ENCODE measurements around the gene NHERF2.

Gene NHERF2

DNA sequence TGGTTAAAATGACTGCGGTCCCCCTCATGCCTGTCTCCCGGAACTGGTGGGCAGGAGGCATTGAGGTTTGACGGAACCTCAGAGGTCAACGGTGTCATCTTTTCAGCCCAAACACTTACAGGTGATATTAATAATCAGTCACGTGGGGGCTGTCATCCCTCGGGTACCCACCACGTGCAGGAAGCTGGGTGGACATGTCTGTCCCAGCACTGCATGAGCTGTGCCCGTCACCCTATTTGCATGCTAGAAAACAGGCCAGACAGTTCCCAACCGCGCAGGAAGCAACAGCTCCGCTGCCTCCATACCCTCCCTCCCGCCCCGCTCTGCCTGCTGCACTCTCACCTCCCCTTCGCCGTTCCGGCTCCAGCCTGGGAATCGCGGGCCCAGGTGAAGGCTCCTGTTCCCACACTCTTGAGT is 35.6 kb upstream of the NHERF2 start:
- no peak for DNase-seq

DNA sequence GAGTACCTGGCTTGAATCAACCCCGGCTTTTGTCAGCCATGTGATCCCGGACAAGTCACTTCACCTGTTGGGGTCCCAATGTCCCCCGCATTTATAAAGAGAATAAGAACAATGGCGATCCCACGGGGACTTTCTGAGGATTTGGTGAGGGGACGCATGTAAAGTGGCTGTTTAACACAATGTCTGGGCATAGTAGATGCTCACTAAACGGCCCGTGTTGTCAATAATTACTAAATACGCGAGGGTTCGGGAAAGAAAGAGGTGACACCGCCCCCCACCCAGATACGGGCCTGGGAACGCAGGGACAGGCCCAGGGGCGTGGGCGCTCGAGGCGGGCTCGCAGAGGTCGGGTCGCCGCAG is 35.1 kb upstream of the NHERF2 start:
- DNase-seq, result no peak

DNA sequence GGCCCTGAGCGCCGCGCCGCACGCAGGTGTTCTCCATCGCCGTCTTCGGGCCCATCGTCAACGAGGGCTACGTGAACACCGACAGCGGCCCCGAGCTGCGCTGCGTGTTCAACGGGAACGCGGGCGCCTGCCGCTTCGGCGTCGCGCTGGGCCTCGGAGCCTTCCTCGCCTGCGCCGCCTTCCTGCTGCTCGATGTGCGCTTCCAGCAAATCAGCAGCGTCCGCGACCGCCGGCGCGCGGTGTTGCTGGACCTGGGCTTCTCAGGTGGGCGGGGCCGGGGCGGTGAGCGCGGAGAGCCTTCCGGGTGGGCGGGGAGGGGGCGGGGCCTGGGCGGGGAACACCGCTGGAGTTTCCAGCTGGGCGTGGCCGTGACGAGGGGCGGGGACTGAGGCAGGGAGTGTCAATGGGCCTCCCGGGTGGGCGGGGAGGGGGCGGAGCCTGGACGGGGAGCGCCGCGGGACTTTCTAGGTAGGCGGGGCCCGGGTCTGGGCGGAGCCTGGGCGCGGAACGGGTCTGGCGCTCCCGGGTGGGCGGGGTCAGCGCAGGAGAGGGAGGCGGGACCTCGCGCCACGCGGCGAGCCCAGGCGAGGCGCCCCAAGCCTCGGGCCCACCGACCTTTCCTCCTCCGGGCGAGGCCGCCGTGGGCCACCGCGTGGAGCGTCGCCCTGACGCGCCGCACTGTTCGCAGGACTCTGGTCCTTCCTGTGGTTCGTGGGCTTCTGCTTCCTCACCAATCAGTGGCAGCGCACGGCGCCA is 34.6 kb upstream of the NHERF2 start:
- peak; percentile 93 to 96 for DNase-seq

DNA sequence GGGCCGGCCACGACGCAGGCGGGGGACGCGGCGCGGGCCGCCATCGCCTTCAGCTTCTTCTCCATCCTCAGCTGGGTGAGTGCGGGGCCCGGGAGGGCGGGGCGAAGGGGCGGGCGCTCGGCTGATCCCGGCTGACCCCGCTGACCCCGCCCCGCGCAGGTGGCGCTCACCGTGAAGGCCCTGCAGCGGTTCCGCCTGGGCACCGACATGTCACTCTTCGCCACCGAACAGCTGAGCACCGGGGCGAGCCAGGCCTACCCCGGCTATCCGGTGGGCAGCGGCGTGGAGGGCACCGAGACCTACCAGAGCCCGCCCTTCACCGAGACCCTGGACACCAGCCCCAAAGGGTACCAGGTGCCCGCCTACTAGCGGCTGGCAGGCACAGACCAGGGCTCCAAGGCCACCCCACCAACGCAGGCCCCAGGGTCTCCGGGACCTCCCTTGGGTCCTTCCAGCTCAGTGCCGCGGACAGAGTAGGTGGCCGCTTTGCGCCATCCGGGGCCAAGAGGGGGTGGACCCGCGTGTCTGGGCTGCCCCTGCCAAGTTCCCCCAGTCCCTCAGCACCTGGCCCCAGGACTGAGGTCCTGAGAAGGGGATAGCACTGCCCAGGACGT is 33.9 kb upstream of the NHERF2 start:
- DNase-seq, result no peak

DNA sequence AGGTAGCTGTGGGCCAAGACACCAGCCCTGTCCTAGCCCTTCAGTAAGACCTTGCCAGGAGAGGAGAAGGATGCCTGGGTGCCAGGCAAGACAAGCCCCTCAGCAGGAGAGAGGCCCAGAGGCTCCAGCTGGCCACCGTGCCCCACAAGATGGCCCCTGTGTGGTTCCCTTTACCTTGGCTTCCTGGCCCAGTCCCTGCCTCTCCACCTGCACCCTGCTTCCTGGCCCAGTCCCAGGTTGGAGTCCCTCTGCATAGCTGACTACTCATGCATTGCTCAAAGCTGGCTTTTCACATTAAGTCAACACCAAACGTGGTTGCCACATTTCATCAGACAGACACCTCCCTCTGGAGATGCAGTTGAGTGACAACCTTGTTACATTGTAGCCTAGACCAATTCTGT is 33.0 kb upstream of the NHERF2 start:
- DNase-seq, result no peak

DNA sequence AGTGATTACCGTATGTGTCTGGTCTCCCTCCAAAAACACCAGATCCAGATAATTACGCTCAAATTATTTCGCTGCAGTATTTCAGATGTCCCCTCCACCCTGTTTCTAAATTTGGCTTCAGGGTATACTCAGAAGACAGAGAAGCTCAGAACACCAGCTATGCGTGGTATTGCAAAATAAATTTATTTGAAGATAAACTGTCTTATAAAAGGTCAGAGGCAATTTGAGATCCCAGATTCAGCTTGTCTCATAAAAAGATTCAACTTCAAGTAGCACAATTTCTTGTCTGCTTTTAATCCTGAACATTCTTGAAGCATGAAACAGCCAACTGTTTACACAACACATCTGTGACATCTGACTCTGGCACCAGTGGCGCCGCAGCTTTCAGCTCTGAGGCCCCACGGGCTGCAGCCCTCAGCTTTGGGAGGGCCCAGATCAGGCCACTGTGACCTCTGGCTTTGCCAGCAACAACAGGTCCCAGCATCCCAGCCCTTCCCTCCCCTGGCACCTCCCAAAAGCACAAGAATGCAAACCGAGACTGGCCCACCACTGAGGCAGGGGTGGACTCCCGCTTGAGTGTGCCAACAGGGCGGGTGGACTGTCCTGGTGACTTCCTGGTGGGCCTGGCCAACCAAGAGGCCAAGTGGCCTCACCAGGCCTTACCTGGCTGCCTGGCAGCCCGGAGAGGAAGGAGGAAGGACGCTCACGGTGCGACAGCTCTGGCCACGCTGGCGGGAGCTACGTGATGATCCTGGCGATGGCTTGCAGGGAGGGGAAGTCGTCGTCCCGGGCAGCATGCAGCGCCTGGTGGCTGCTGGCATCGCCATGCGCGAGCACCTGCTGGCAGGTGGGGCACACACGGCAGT is 29.0 kb upstream of the NHERF2 start:
- no peak for DNase-seq

DNA sequence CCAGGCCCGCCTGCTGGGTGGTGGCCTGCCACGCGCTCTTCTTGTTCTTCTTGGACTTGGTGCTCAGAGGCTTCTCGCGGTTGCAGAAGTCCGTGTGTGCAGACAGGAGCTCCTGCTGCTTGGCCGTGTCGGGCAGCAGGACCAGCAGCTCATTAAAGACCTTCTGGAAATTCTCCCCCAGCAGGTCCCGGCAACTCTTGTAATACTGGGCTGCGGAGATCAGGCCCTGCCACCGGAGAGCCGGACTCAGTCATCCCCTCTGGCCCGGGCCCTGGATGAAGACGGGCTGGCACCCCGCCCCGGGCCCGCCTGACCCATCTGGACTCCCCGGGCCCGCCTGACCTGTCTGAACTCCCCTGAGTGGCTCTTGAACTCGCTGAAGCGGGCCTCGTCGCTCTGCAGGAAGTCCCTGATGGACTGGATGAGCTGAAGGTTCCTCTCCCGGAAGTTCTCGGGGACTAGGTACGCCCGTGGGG is 28.3 kb upstream of the NHERF2 start:
- DNase-seq, result no peak

DNA sequence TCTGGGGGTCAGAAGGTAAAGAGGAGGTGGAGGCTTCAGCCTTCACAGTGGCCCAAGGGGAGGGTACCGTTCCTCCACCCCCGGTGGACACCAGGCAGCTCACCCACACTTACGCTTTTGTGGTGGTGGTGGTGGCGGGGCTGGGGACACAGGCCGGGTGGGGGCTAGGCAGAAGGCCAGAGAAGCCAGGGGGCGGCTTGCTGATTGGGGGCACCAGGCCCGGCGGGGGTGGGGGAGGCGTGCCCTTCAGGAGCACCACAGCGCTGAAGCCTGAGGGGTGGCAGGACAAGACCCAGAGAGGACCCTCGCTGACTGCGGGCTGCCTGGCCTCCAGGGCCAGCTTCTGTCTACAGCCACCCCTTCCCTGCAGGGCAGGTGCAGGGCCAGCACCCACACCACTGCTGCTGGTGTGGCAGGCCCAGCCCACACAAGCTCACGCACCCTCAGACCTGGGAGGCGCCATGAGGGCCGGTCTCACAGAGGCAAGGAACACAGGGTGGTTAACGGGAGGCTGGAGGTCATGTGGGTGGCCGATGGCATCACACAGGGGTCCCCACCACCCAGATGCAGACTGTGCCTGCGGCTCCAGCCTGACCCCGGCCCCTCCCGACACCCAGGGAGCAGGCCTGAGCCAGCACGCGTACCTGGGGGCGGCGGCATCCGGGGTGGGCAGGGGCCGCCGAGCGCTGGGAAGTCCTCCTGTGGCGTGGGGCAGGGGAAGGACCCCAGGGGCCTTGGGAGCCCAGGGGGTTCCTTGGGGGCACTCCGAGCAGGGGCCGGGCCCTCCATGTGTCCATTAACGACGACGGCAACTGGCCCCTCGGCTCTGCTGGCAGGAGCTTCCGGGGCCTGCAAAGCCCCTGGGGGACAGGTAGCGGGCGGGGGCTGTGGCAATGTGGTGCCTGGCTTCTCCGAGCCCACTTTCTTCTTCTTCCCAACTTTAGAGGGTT is 27.6 kb upstream of the NHERF2 start:
- DNase-seq, result no peak

DNA sequence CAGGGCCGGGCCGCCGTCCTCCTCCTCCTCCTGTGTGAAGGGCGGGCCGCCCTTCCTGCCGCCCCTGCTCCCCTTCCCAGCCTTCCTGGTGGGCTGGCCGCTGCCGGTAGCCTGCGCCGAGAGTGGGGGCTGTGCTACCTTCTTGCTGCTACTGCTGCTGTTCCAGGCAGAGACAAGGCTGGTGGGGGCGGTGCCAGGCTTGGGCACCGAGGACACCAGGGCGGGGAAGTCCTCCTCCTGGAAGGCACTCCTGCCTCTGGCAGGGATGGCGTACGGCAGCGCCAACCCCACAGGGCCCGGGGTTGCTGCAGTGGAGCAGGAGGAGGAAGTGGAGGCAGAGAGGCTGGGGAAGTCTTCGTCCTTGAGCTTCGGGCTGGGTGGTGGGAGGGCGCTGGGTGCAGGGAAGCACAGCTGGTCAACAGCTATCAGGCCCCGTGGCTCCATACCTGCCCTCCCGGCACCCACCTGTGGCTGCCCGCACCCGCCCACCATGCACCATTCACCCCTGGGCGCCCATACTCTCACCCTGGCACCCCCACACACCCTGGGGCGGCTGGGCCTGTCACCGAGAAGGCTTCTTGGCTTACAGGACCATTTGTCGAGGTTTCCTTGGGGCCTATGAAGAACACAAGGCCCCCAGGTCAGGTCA is 26.7 kb upstream of the NHERF2 start:
- DNase-seq, result no peak

DNA sequence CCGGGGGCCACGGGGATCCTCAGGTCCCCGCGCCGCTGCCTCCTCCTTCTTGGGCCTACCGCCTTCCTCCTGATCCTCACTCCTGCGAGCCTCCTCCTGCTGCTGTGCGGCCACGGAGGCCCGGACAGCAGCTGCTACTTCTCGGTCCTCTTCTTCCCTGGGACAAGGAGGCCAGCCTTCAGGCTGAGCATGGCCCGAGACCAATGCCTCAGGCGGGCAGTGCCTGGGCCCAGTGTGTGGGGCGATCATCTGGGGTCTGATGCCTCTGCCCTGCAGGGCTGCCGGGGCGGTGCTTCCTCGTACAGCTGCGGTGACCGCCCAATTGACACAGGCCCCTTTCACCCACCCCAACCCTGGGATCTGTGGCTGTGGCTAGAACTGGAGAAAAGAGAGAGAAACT is 25.7 kb upstream of the NHERF2 start:
- DNase-seq, result no peak

DNA sequence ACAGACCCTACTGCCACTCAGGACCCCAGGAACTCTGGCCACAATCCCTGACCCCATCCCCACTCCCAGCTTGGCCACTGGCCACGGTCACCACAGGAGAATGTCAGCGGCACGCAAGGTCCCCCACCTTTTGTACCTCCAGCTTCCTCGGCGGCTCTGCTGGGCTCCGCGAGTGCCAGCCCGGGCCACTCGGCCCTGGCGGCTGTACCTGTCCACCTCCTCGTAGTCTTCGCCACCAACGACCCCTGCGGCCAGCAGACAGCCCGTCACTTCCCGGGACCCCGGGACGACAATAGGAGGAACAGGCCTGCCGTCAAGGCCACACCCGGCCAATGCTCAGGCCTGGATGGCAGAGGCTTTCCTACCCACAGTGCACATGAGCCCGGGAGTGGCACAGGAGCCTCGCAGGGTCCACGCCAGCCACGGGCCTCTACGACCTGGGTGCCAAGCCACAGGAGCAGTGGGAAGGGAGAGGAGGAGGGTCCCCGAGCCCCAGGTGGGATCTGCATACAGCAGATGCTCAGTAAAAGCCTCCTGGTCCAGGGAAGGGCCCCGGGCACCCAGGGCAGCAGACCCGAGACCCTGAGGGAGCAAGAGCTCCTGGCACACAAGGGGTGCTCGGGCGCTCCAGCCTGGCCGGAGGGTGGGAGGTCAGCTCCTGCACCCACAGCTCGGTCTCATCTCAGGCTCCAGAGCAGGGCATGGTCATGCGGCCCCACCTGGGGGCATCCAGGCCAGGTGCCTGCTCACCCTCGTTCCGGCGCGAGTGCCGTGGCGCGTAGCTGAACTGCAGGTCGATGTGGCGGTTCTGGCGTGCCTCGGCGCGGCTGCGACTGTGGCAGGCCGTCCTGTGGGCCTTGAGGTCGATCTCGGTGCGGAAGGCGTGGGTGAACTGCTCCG is 25.0 kb upstream of the NHERF2 start:
- DNase-seq, result no peak

DNA sequence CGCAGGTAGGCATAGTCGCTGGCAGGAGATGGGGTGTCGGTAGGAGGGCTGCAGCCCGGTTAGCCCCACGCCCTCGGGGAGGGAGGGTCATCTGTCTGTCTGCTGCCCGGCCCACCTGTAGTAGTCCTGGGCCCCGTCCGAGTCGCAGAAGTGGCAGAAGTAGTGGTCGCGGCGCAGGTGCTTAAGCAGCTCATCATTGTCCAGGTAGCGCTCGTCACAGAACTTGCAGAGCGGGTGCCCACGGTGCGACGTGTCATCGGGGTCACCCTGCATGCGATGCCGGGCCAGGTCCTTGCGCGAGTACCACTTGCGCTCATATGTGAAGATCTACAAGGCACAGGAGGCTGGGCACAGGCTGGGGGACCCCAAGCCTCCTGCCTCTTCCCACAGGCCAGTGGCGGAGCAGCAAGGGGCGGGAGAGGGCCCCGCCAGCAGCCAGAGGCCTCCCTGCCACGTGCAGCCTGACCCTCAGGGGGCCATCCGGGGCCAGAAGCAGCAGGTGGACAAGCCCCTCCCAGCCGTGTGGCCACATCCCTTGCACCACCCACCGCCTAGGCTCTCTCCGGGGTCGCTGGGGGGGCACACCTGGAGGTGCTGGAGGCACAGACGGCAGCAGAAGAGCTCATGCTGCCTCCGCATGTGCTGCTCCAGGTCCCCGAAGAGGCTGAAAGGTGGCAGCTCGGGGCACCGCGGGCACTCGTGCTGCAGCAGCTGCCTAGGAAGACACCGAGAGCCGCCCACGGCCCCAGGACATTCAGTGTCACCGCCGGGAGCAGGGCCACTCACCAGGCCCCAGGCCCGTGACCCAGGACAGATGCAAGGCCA is 24.1 kb upstream of the NHERF2 start:
- no peak for DNase-seq

DNA sequence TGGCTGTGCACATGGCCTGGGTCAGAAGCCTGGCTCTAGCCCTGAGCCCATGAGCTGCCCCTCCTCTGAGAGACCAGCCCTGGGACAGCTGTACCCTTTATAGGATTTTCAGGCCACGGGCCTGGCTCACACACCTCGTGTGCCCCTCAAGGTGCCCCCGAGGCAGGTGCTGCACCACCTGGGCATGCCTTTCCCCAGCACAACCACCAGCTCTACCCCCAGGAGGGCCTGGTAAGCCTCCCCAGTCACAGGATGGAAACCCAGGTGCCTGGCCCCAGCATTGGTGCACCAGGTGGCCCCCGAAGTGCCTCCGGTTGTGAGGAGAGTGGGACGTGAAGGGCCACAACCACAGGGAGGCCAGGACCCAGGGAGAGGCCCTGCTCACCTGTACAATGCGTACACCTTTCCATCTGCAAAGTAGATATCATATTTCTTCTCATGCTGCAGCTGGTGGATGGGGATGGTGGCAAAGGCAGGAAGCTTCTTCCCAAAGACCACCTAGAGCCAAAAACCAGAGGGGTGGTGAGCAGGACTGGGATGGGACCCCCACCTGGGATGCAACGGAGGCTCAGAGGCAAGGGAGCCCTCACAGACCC is 23.4 kb upstream of the NHERF2 start:
- no peak for DNase-seq

DNA sequence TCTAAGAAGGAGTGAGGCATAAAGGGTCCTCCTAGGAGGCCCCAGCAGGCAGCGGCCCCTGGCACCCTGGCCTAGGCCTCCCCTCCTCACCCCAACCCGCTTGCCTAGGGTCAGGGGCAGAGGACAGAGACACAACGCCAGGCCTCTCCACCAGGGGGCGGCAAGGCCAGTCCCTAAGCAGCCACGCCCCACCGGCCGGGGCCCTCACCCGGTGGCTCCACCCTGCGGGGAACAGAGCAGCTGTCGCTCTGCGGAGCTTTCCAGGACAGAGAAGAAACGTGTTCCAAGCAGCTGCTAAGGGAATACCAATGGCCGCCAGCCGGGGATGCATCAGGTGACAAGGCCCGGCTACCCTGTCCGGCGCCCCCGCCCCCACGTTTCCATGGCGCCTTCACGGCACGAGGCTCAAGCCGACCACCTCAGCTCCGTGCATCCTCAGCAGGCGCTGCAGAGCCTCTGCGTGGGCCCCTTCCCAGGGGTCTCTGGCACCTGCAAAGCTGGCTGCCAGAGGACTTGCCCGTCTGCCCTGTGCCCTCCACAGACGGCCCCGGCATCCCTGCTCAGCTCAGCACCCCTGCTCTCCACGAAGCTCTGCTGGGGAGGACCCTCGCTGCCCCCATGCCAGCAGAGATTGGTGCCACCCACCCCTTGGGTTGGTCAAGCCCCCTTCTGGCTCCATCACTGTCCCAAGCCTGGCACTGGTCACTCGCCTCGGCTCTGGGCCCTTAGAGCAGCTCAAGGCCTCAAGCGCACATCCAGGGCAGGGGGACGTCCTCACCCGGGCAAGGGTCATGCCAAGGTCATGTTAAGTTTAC is 22.7 kb upstream of the NHERF2 start:
- peak; percentile 90 to 92 for DNase-seq

DNA sequence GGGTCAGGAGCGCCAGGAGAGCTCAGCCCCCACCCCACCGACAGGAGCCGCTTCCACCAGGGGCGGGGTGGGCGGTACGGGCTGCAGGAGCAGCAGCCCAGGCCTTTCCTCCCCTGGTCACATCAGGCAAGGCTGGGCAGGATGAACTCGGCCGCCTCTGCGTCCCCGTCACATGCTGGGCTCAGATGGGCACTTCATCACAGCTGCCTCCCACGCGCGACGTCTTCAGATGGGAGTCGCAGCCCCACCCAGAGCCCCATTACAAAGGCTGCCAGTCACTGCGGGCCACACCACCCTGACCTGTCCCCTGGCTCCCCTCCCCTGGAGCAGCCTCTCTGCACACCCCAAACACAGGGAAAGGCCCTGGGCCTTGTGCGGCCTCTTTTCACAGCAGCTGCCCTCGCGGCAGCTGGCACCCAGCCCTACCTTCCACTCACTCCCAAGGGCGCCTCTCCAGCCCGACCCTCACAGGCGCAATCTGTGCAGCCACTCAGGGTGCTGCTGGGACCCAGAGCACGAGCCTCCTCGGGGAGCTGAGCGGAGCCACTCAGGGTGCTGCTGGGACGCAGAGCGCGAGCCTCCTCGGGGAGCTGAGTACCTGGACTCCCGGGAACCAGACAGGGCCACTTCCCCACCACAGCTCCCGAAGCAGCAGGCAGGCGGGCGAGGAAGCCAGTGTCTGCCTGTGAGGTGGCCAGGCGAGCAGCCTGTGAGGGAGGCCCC is 21.7 kb upstream of the NHERF2 start:
- peak; percentile 60 to 67 for DNase-seq

DNA sequence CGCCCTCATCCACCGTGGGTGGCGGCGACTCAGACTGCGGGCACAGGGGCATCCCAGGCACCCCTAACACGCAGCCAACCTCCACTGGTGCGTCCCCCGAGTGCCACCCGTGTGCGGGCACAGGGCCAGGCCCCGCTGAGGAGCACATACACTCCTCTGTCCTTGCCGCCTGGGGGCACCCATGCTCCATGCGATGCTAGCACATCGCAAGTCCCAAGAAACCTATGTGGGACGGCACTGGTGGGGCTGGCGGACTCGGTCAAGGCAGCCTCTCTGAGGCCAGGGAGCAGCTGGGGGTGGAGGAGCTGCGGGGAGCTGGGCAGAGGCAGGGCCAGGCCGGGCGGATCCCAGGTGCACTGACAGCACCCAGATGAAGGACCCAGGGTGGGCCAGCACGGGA is 21.1 kb upstream of the NHERF2 start:
- DNase-seq, result peak; percentile 62 to 73

DNA sequence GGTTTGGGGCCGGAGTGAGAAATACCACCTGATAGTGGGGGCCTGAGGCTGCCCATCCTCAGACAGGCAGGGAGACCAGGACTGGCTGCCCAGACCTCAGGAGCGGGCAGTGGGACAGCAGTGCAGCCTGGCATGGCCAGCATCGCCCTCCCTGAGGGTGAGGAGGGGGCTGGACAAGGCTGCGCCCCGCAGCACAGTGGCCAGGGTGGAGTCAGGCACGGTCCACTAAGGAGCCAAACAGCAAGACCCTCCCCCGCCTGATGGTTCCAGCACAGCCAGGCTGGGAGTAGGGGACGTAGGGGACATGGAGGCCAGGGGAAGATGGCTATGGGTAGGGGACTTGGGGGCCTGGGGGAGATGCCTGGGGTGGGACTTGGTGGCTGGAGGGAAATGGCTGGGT is 20.4 kb upstream of the NHERF2 start:
- no peak for DNase-seq
